Lung (tissue), 12 donors: ENCODE data around the gene CHRD. TPM values are rescaled to one million over a fixed set of nuclear protein-coding genes. Genes with fewer than 3 reads are reported as not detected.

Experiments
- ATAC-seq: fragments of 200-7000 bp; cut with Tn5 transposase; one replicate; pipeline ENCODE4 v1.9.1; 2020; ENCODE audit warnings: moderate number of reproducible peaks; ENCODE audit not compliant: insufficient read depth, low FRiP score
- DNase-seq, 3 donors: peaks; one replicate each; pipeline ENCODE4 v3.0.0-alpha.2; 2013 to 2017
- H3K27ac ChIP-seq, 2 donors: one replicate each; pipeline ENCODE4 v1.5.1; 2013; ENCODE audit warnings: mild to moderate bottlenecking in 2 of 2, moderate library complexity in 2 of 2, control low read depth in 1 of 2, inconsistent platforms in 1 of 2, low read depth in 1 of 2, low read length in 1 of 2
- H3K27me3 ChIP-seq, 3 donors: one replicate each; pipeline ENCODE4 v1.5.1; 2013; ENCODE audit warnings: low read length in 2 of 3; ENCODE audit not compliant: control insufficient read depth in 3 of 3, insufficient read depth in 3 of 3
- H3K36me3 ChIP-seq, 4 donors: one replicate each; pipeline ENCODE4 v1.5.1; 2013; ENCODE audit warnings: low read length in 4 of 4, mild to moderate bottlenecking in 1 of 4, moderate library complexity in 1 of 4; ENCODE audit not compliant: control insufficient read depth in 4 of 4, insufficient read depth in 4 of 4
- H3K4me1 ChIP-seq, 5 donors: one replicate each; pipeline ENCODE4 v1.5.1; 2013; ENCODE audit warnings: low read length in 5 of 5, mild to moderate bottlenecking in 2 of 5, moderate library complexity in 1 of 5; ENCODE audit not compliant: control insufficient read depth in 5 of 5, insufficient read depth in 5 of 5
- H3K4me3 ChIP-seq: one replicate; pipeline ENCODE4 v1.5.1; 2013; ENCODE audit warnings: mild to moderate bottlenecking, control low read depth, moderate library complexity
- H3K9ac ChIP-seq, 2 donors: one replicate each; pipeline ENCODE4 v1.5.1; 2013; ENCODE audit warnings: low read length in 2 of 2, control low read depth in 1 of 2; ENCODE audit not compliant: insufficient read depth in 1 of 2
- H3K9me3 ChIP-seq, 4 donors: one replicate each; pipeline ENCODE4 v1.5.1; 2013; ENCODE audit warnings: low read length in 3 of 4, mild to moderate bottlenecking in 1 of 4, moderate library complexity in 1 of 4; ENCODE audit not compliant: control insufficient read depth in 4 of 4, insufficient read depth in 3 of 4
- CTCF ChIP-seq: IDR thresholded peaks from 2 replicates; pipeline ENCODE4 v1.5.1; 2012; ENCODE audit warnings: mild to moderate bottlenecking; ENCODE audit errors: control extremely low read depth, extremely low read depth
- WGBS, 2 donors: extraction: QIAGEN DNeasy Blood & Tissue Kit; methylation state at CpG; one replicate each; pipeline ENCODE4 v1.1.7; 2013; 5-methylcytosine and 5-hydroxymethylcytosine counted together
- polyA plus RNA-seq, 2 donors: library from polyadenylated mRNA; stranded (reverse); fragments of 200-250 nt; gene quantifications; one replicate each; pipeline ENCODE4 v1.2.1, GENCODE V29; 2013
- total RNA-seq, 2 donors: library from RNA; depleted of rRNA in 1 of 2; stranded (reverse); fragments of >200 nt in 1 of 2; gene quantifications; one replicate each; pipeline ENCODE4 v1.2.1, GENCODE V29; 2014 to 2021
- donor health status: control.
- donor health status: control.
- donor health status: Bipolar disorder and iron deficiency.
- donor health status: healthy.
- donor health status: DM: yes; HTN: yes; CAD: no.

The CHRD gene
- total and polyA plus RNA-seq, 4 donors: 4.2 to 16.7 (median 5.8) TPM

GRCh38 chr3:184345317-184346144 lies 34.3 kb upstream of the CHRD start:
- Histone ChIP-seq H3K27ac (peak overlapping the region in 1 of 2 donors; percentile 38), H3K9me3 (no peaks in the 10 kb centered on the region), H3K4me1 (peaks cover 0 to 32% (median 7%) of the 10 kb centered on the region in 5 donors), H3K9ac (peak overlapping the region in 1 of 2 donors; percentile 9), H3K4me3 (no peak overlapping the region), H3K27me3 (no peaks in the 10 kb centered on the region), H3K36me3 (peaks cover 6 to 23% (median 15%) of the 10 kb centered on the region in 4 donors)
- TF ChIP-seq CTCF: no peak
- DNase-seq (peak; percentile 61 to 72 (median 62)), ATAC-seq (peak; percentile 77)
- WGBS, 2 donors: 59 to 61% methylated on average over 14 of the region's 14 CpGs

- Histone ChIP-seq H3K36me3 (peaks cover 6 to 21% (median 14%) of the 10 kb centered on the region in 4 donors), H3K4me3 (no peak overlapping the region), H3K4me1 (peaks cover 0 to 38% (median 5%) of the 10 kb centered on the region in 5 donors), H3K9me3 (no peaks in the 10 kb centered on the region), H3K27me3 (no peaks in the 10 kb centered on the region), H3K9ac (no peak overlapping the region), H3K27ac (no peak overlapping the region)
- 94 to 95% methylated on average over 20 of the region's 20 CpGs for WGBS, 2 donors
- TF ChIP-seq CTCF: no peak
- DNase-seq (no peak), ATAC-seq (no peak)
These were observed 33.2 kb upstream of the CHRD start for GRCh38 chr3:184346480-184347190.

GRCh38 chr3:184347321-184348056 lies 32.4 kb upstream of the CHRD start:
- H3K9ac ChIP-seq: peak overlapping the region in 1 of 2 donors; percentile 26
- no peak for TF ChIP-seq CTCF
- H3K4me3 ChIP-seq: no peak overlapping the region
- no peak overlapping the region for H3K27ac ChIP-seq
- peaks cover 5 to 18% (median 12%) of the 10 kb centered on the region in 4 donors for H3K36me3 ChIP-seq
- DNase-seq: peak in 2 of 3 donors; percentile 69 to 82
- WGBS, 2 donors: 69 to 71% methylated on average over 12 of the region's 12 CpGs
- no peak for ATAC-seq
- H3K9me3 ChIP-seq: no peaks in the 10 kb centered on the region
- no peaks in the 10 kb centered on the region for H3K27me3 ChIP-seq
- peaks cover 0 to 41% (median 4%) of the 10 kb centered on the region in 5 donors for H3K4me1 ChIP-seq
